ENCODE data around the gene PPP2R5C.

DNA sequence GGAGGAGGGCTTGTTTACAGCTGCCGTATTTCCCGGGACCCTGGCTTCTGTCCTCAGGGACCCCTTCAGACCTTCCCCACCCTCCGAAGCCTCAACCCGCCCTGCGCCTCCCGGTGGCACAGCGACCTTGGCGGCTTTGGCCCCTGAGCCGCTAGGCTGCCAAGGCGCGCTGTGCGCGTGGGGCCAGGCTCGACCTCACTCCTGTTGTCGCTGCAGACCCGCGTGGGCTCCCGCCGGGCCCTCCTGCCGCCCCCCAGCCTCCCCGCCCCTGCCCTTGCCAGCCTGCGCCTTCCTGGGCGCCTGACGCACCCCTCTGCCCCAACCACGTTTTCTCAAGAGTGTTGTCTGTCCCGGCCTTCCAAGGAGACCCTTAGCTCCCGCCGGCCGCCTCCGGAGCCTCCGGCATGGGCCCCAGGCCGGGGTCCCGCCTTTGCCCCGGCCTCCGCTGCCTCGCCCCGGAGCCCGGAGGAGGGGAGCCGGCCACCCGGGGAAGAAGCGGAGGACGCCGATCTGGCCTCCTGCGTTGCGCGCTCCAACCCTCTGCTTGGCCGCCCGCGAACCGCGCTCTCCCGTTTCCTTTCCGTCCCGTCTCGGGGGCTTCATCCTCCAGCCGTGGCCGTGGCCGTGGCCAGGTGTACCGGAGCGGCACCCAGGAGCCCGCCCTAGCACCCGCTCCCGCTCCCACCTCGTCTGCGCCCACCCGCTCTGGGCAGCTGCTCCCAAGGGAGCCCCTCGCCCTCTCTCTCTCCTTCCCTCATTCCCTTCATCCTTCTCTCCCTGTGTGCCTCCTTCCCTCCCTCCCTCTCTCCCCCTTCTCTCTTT is 19.9 kb downstream of the PPP2R5C start:
- TF ChIP-seq, protein P1, sequence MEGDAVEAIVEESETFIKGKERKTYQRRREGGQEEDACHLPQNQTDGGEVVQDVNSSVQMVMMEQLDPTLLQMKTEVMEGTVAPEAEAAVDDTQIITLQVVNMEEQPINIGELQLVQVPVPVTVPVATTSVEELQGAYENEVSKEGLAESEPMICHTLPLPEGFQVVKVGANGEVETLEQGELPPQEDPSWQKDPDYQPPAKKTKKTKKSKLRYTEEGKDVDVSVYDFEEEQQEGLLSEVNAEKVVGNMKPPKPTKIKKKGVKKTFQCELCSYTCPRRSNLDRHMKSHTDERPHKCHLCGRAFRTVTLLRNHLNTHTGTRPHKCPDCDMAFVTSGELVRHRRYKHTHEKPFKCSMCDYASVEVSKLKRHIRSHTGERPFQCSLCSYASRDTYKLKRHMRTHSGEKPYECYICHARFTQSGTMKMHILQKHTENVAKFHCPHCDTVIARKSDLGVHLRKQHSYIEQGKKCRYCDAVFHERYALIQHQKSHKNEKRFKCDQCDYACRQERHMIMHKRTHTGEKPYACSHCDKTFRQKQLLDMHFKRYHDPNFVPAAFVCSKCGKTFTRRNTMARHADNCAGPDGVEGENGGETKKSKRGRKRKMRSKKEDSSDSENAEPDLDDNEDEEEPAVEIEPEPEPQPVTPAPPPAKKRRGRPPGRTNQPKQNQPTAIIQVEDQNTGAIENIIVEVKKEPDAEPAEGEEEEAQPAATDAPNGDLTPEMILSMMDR (IDR thresholded peaks at IDR 0.05) = no peak
- no peak for TF ChIP-seq POLR2A (IDR thresholded peaks at IDR 0.05)

All from testis (tissue), 2 donors.